GM13976 (cell line): Measurements from ENCODE around the gene ABHD11.

ENCODE experiments used
- DNase-seq: peaks from one replicate; pipeline ENCODE4 v3.0.0; 2012; ENCODE audit warnings: low spot score
- in situ Hi-C: fragments of 300-500 bp; cut with MboI; formaldehyde crosslinking; loops from one replicate; pipeline ENCODE4 v1.12.0; 2022; ENCODE audit warnings: low sequenced_read_pairs, mixed read lengths, inconsistent platforms; ENCODE audit not compliant: unreplicated experiment
- TF ChIP-seq, protein P1 (sequence below): IDR thresholded peaks from 2 replicates; pipeline ENCODE4 v1.5.1; 2012; ENCODE audit warnings: borderline replicate concordance, mild to moderate bottlenecking; ENCODE audit not compliant: insufficient read depth; ENCODE audit errors: extremely low read depth, missing control alignments, control extremely low read depth

The ABHD11 gene

DNA sequence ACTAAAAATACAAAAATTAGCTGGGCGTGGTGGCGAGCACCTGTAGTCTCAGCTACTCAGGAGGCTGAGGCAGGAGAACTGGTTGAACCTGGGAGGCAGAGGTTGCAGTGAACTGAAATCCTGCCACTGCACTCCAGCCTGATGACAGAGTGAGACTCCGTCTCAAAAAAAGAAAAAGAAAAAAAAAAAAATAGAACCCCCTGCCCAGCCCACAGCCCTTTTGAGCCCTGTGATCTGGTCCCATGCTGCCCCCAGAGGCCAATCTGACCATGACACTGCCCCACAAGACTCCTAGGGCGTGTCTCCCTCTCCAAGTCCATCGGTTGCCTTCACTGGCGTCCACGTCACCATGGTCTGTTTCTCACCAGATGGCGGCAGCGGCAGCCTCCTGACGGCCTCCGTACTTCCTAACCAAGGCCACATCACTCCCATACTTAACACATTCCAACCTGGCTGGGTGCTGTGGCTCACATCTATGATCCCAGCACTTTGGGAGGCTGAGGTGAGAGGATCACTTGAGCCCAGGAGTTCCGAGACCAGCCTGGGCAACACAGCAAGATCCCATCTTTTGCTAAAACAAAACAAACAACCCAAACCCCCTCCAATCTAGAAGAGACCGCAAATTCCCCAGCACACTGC is 37.1 kb downstream of the ABHD11 start:
- TF ChIP-seq, protein P1, sequence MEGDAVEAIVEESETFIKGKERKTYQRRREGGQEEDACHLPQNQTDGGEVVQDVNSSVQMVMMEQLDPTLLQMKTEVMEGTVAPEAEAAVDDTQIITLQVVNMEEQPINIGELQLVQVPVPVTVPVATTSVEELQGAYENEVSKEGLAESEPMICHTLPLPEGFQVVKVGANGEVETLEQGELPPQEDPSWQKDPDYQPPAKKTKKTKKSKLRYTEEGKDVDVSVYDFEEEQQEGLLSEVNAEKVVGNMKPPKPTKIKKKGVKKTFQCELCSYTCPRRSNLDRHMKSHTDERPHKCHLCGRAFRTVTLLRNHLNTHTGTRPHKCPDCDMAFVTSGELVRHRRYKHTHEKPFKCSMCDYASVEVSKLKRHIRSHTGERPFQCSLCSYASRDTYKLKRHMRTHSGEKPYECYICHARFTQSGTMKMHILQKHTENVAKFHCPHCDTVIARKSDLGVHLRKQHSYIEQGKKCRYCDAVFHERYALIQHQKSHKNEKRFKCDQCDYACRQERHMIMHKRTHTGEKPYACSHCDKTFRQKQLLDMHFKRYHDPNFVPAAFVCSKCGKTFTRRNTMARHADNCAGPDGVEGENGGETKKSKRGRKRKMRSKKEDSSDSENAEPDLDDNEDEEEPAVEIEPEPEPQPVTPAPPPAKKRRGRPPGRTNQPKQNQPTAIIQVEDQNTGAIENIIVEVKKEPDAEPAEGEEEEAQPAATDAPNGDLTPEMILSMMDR = no peak
- peak; percentile 71 for DNase-seq
- in situ Hi-C loops = no loop called here

DNA sequence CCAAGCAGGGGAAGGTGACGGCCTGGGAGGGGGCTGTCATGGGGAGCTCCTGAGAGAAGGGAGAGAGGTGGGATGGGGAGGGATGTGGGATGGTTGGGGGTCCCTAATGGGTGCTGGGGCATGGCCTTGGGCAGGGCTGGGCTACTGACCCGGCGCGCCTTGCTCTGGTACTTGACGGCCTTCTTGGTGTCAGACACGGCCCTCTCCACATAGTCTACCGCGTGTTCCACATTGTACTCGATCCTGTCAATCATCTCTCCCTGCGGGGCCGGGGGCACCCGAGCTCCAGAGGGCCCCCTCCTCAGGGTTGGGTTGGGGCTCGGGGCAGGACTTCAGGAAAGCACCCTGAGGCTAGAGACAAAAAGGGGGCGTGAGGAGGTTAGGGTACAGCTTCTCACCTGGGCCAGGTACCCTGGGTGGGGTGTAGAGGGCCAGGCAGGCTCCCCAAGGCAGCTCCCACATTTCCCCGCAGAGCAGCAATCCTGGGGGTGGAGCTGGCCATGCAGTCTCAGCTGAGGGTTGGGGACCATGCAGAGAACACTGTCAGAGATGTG is 37.9 kb downstream of the ABHD11 start:
- no peak for DNase-seq
- TF ChIP-seq, protein P1 = no peak
- in situ Hi-C loops = no loop called here

DNA sequence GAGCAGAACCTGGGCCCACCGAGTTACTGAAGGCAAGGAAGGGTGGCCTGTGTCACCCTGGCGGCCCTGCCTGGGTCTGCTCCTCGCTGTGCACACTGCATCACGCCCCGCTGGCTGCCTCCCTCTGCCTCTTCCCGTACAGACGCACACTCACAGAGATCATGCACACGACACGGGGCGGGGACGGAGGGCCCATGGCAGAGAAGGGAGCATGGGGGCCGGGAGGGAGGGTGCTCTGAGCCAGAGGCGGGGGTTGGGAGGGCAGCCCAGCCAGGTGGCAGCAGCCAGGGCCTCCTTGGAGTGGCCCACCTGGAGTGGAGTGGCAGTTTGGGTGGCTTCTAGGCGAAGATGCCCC is 38.6 kb downstream of the ABHD11 start:
- in situ Hi-C loops = no loop called here
- no peak for DNase-seq
- TF ChIP-seq, protein P1 = no peak

DNA sequence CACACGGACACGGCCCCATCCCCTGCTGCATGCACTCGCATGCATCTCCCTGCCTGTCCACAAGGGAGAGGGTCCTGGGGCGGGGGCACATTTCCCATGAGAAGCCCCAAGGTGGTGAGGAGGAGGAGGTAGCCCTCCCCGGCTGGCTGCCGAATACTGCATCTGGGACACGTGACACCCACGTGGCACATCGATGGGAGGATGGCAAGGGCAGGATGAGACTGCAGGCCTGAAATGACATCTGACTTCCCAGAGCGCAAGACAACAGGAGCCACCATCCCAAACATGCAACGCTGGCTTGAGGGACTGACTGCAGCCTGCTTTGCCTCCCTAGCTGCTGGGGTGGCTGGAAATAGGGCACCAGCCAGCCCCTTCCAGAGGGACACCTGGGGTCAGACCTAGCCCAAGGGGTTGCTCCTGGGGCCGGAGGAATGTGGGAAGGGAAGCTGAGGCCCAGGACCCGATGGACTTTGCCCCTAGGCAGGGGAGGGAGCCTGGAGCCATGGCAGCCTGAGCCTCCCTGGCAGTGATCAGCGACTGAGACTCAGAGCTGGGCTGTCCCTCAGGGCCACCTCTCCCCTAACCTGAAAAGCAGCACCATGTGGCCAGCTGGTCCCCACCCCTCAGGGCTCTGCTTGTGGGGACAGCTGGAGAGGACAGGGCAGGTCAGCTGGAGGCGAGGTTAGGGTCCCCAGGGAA is 39.1 kb downstream of the ABHD11 start:
- in situ Hi-C loops = no loop called here
- no peak for DNase-seq
- TF ChIP-seq, protein P1 = no peak

DNA sequence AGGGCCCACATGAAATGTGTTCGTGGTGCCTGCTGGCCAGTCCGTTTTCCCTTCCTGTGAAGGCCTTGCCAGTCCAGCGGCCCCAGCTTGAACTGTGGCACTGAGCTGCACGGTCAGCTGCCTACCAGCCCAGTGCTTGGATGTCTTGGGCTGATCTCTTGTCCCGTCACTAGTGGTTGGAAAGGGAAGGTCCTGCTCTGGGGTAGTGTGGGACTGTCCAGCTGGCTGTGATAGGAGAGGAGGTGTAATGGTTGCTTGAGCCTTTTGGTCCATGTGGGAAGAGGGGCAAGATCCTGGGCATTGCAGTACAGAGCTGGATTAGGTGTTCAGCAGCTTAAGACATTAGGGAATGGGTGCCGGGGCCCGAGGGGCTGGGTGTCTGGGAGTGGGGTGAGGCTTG is 40.2 kb downstream of the ABHD11 start:
- no peak for DNase-seq
- in situ Hi-C loops = no loop called here
- TF ChIP-seq, protein P1 = no peak

DNA sequence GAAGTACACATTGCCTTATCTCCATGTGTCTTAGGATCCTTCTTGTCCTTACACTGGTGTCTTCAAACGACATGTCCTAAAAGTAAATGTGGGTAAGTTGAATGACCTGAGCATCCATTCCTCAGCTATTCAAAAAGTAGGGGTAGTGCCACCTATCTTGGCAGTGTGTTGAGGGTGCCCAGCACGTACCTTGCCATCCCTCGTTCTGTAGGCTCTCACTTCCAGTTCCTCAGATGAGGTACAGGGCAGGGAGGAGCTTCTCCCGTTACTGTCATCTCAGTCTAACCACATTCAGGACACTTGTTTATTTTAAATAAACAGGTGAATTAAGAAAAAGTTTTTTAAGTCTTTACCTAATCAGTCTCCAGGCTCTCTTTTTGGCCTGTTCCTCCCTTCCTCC is 42.2 kb downstream of the ABHD11 start:
- TF ChIP-seq, protein P1 = no peak
- in situ Hi-C loops = no loop called here
- no peak for DNase-seq
